ENCODE measurements around the gene REC114.
"Not testable (repeated sequence)": the region's sequence is repeated elsewhere in the genome, so short reads cannot be mapped to it uniquely, and the experiment has no call there.

Gene REC114

DNA sequence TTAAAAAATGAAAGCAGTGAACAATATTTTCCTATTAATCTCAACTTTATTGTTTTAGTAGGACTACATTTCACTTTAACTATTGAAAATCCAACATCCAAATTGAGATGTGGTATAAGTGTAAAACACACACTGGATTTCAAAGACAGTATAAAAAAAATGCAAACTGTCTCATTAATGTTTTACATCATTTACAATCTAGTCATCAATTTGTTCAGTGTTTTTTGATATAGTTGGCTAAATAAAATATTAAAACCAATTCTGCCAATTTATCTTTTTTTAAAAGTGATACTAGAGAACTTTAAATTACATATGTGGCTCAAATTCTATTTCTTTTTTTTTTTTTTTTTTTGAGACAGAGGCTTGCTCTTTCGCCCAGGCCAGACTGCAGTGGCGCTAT lies 95.2 kb downstream of the REC114 start:
- CTCF ChIA-PET: no interaction called here

DNA sequence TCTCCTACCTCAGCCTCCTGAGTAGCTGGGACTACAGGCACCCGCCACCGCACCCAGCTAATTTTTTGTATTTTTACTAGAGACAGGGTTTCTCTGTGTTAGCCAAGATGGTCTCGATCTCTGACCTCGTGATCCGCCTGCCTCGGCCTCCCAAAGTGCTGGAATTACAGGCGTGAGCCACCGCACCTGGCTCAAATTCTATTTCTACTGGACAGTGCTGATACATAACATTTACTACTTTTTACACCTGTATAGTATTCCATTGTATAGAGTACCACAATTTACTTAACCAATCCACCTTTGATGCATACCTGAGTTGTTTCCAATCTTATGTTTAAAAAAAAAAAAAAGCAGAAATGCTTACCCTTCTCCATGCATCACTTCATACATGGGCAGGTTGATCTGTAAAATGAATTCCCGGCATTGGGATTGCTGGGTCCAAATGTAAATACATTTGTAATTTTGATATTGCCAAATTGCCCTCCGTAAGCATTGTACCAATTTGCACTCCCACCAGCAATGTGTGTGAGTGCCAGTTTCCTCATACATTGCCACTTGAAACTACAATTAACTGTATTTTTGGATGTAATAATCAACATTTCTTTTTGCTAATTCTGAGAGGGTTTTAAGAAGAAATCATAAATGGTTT lies 95.7 kb downstream of the REC114 start:
- no peak overlapping the region for H3K27ac ChIP-seq
- no peak for DNase-seq (ENCODE audit: low spot score)
- ChIA-PET POLR2A (ENCODE audit: low non-redundant PET) (no interaction called here), CTCF (interaction anchor here (0.6 kb wide), 2 partner anchors 22 to 59 kb away, joined by 3 read pairs; no protein-coding TSS in a partner anchor)
- TF ChIP-seq CTCF (conservative IDR thresholded peaks at IDR 0.05; ENCODE audit: low read depth): no peak

More for the DNA sequence above, 95.2 kb downstream of the REC114 start:
- DNase-seq (ENCODE audit: low spot score): no peak
- TF ChIP-seq CTCF (conservative IDR thresholded peaks at IDR 0.05; ENCODE audit: low read depth): no peak
- no peak overlapping the region for H3K27ac ChIP-seq
- POLR2A ChIA-PET (ENCODE audit: low non-redundant PET): no interaction called here

DNA sequence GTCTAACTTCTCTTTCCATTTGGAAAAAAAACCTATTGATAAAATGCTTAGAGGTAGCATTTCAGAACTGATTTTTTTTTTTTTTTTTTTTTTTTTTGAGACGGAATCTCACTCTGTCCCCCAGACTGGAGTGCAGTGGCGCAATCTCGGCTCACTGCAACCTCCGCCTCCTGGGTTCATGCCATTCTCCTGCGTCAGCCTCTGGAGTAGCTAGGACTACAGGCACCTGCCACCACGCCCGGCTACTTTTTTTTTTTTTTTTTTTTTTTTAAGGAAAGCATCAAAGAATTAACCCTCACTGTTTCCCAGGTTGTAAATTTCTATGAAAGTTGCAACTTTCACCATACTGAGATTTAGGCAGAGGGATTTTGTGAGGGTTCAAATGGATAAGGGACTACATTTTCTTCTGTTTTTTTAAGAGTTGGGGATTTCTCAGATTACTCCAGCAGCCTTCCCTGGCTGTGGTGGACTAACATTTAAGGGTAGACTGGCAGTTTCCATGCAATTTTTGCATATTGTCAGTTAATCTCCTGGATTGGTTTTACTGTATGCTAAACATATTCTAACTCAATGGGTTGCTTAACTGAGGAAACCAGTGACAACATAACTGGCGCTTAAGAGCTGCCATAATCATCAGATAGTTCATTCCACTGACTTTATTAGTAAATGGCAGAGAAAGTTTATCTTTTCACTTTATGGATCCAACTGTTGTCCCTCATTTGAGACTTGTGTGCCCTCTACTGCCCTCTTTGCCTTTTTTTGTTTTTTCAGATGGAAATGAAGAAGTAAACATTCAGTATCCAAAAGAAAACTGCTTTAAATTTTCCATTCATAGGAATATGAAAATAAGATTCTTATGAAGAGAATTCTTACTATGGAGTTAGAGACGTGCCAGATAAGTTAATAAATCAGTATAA lies 96.5 kb downstream of the REC114 start:
- no peak for DNase-seq (ENCODE audit: low spot score)
- CTCF ChIA-PET: interaction anchor here (0.5 to 0.6 kb wide), 3 partner anchors 21 to 1407 kb away, joined by 3 to 5 read pairs (median 3); no protein-coding TSS in a partner anchor
- no peak overlapping the region for H3K27ac ChIP-seq
- POLR2A ChIA-PET (ENCODE audit: low non-redundant PET): no interaction called here
- no peak for TF ChIP-seq CTCF (conservative IDR thresholded peaks at IDR 0.05; ENCODE audit: low read depth)

DNA sequence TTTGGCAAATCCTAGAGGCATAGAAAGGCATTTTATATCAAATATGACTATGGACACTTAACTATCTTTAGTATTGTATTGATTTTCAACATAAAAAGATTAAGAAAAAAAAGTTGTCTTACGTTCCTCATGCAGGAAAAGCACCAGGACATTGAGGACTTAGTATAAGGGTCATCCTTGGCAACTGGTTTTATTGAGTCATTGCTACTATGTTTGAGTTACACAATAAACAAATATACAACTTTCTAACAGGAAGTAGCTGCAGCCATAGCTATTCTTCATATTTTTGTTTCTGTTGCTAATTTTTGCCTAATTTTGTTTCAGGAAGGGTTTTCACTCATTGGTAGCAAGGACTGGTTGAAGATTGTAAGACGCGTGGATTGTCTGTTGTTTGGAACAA lies 97.2 kb downstream of the REC114 start:
- no peak for TF ChIP-seq CTCF (conservative IDR thresholded peaks at IDR 0.05; ENCODE audit: low read depth)
- DNase-seq (ENCODE audit: low spot score): no peak
- POLR2A ChIA-PET (ENCODE audit: low non-redundant PET): no interaction called here
- CTCF ChIA-PET: interaction anchor here (0.5 to 0.6 kb wide), 2 partner anchors 21 to 1407 kb away, joined by 3 to 5 read pairs; no protein-coding TSS in a partner anchor
- no peak overlapping the region for H3K27ac ChIP-seq

GRCh38 chr15:73541479-73541878 lies 98.5 kb downstream of the REC114 start:
- CTCF ChIA-PET: no interaction called here
- TF ChIP-seq CTCF (conservative IDR thresholded peaks at IDR 0.05; ENCODE audit: low read depth): no peak

DNA sequence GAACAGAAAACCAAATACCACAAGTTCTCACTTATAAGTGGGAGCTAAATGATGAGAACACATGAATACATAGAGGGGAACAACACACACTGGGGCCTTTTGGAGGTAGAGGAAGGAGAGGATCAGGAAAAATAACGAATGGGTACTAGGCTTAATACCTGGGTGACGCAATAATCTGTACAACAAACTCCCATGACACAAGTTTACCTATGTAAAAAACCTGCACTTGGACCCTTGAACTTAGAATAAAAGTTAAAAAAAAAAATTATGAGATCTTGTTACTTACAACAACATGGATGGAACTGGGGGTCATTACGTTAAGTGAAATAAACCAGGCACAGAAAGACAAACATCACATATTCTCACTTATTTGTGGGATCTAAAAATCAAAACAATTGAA lies 106.0 kb downstream of the REC114 start:
- DNase-seq (ENCODE audit: low spot score); POLR2A ChIA-PET (ENCODE audit: low non-redundant PET); H3K27ac ChIP-seq: not testable (repeated sequence)
- CTCF ChIA-PET: interaction anchor here (0.6 to 0.9 kb wide), 3 partner anchors 12 to 138 kb away, joined by 3 to 7 read pairs (median 6); no protein-coding TSS in a partner anchor

More at GRCh38 chr15:73541479-73541878, 98.5 kb downstream of the REC114 start:
- POLR2A ChIA-PET (ENCODE audit: low non-redundant PET): no interaction called here
- DNase-seq (ENCODE audit: low spot score): no peak
- no peak overlapping the region for H3K27ac ChIP-seq
